ENCODE measurements around the gene HCFC1.
A peak's percentile ranks its signal among the peaks of the same experiment; 100 is the strongest.

DNA sequence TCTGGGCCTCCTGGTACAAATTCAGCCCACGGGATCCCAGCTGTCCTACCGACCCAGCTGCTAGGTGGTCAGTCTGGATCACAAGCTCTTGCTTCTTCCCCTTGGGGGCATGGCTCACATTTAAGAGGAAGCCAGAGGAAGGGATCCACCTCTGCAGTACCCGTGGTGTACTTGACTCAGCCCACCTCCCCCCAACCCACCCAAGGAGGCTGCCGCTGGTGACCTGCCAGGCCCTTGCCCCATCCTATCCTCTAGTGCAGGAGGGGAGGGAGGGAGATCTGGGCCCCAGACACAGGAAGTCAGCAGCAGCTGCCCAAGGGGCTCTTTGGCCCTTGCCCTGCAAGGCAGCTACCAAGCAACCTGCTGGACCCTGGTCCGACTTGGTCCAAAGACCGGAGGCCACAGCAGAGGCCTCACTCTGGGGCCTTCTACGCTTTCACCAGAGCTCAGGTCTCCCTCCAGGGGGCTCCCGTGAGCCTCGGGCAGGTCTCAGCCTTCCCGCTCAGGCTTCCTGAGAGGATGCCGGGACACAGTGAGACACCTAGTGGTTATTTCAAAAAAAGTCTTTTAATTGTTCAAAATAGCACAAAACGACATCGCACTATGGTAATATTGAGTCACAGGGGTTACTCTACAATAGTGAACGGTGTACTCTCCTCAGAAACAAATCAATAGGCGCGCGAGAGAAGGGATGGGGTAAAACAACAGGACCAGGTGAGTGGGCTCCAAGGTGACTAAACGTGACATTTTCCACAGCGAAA, 24.4 kb downstream of the HCFC1 start:
- no peak for TF ChIP-seq POLR2A (IDR thresholded peaks at IDR 0.05)
- TF ChIP-seq, protein P1, sequence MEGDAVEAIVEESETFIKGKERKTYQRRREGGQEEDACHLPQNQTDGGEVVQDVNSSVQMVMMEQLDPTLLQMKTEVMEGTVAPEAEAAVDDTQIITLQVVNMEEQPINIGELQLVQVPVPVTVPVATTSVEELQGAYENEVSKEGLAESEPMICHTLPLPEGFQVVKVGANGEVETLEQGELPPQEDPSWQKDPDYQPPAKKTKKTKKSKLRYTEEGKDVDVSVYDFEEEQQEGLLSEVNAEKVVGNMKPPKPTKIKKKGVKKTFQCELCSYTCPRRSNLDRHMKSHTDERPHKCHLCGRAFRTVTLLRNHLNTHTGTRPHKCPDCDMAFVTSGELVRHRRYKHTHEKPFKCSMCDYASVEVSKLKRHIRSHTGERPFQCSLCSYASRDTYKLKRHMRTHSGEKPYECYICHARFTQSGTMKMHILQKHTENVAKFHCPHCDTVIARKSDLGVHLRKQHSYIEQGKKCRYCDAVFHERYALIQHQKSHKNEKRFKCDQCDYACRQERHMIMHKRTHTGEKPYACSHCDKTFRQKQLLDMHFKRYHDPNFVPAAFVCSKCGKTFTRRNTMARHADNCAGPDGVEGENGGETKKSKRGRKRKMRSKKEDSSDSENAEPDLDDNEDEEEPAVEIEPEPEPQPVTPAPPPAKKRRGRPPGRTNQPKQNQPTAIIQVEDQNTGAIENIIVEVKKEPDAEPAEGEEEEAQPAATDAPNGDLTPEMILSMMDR (IDR thresholded peaks at IDR 0.05), result peak in 2 of 3 donors; percentile 39
- TF ChIP-seq EP300 (IDR thresholded peaks at IDR 0.05), result no peak

Measured in ovary (tissue), 3 donors.